Thyroid gland (tissue), 4 donors: ENCODE measurements around the gene GALNT9.
"Not testable (repeated sequence)": the region's sequence is repeated elsewhere in the genome, so short reads cannot be mapped to it uniquely, and the experiment has no call there.

Experiments used
- POLR2A ChIP-seq, 2 donors: fragments of 450-650 bp; IDR thresholded peaks; one replicate each; pipeline ENCODE4 v1.6.1; 2017; ENCODE audit warnings: antibody characterized with exemption in 2 of 2, mild to moderate bottlenecking in 2 of 2, moderate library complexity in 1 of 2
- TF ChIP-seq, protein P1 (sequence below), 6 experiments: fragments of 200-600 bp in 3 of 6; fragments of 450-650 bp in 3 of 6; sonication (generic) in 3 of 6; IDR thresholded peaks; one replicate each; pipeline ENCODE4 v1.5.1; 2016 to 2019; ENCODE audit warnings: antibody characterized with exemption in 6 of 6, mild to moderate bottlenecking in 2 of 6, inconsistent platforms in 1 of 6, moderate library complexity in 1 of 6

DNA sequence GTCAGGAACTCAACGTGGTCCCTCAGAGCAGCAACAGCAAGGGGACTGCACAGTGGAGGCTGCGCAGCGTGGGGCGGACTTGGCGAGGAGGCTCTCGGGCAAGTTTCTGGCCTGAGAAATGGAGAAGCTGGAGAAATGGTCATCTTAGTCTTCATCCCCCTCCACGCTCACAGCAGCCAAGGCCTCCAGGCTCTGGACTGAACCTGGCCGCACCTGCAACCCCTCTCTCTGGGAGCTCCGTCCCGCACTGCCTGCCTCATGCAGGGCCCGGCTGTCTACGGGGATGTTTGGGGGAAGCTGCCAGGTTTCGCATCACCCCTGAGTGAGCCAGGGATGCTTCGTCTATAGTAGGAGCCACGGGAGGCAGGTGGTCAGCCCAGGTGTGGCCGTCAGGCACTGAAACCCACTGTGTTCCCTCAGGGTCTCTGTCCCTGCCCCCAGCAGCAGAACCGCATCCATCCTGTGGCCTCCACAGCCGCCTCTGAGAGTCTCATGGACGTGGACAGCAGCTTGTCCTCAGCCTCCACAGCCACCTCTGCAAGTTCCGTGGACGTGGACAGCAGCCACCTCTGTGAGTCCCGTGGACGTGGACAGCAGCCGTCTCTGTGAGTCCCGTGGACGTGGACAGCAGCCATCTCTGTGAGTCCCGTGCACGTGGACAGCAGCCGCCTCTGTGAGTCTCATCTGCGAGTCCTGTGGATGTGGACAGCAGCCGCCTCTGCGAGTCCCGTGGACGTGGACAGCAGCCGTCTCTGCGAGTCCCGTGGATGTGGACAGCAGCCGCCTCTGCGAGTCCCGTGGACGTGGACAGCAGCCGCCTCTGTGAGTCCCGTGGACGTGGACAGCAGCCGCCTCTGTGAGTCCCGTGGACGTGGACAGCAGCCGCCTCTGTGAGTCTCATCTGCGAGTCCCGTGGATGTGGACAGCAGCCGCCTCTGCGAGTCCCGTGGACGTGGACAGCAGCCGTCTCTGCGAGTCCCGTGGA lies 29.1 kb upstream of the GALNT9 start:
- TF ChIP-seq, protein P1, sequence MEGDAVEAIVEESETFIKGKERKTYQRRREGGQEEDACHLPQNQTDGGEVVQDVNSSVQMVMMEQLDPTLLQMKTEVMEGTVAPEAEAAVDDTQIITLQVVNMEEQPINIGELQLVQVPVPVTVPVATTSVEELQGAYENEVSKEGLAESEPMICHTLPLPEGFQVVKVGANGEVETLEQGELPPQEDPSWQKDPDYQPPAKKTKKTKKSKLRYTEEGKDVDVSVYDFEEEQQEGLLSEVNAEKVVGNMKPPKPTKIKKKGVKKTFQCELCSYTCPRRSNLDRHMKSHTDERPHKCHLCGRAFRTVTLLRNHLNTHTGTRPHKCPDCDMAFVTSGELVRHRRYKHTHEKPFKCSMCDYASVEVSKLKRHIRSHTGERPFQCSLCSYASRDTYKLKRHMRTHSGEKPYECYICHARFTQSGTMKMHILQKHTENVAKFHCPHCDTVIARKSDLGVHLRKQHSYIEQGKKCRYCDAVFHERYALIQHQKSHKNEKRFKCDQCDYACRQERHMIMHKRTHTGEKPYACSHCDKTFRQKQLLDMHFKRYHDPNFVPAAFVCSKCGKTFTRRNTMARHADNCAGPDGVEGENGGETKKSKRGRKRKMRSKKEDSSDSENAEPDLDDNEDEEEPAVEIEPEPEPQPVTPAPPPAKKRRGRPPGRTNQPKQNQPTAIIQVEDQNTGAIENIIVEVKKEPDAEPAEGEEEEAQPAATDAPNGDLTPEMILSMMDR (IDR thresholded peaks at IDR 0.05), result not testable (repeated sequence)
- TF ChIP-seq POLR2A (IDR thresholded peaks at IDR 0.05), result not testable (repeated sequence)
